ENCODE data around the gene RAP1A.

RAP1A gene

GRCh38 chr1:111704776-111705175, 85.2 kb downstream of the RAP1A start:
- no peak overlapping the region for H3K4me3 ChIP-seq (ENCODE audit: low read length)
- no peaks in the 10 kb centered on the region for H3K27me3 ChIP-seq (replicated peaks; ENCODE audit: control insufficient read depth, insufficient read depth, low read length)
- no peak overlapping the region for H3K9ac ChIP-seq (ENCODE audit: low read length)
- H3K9me3 ChIP-seq (ENCODE audit: control insufficient read depth, low read length), result no peaks in the 10 kb centered on the region
- peaks cover 75% of the 10 kb centered on the region for H3K36me3 ChIP-seq (ENCODE audit: control insufficient read depth, insufficient read depth, low read length, severe bottlenecking)
- no peak for DNase-seq (ENCODE audit: low read depth)
- peaks cover 25% of the 10 kb centered on the region for H3K4me1 ChIP-seq (ENCODE audit: control insufficient read depth, insufficient read depth, low read length)

- Histone ChIP-seq H3K9me3 (ENCODE audit: control insufficient read depth, low read length) (no peaks in the 10 kb centered on the region), H3K4me1 (ENCODE audit: control insufficient read depth, insufficient read depth, low read length) (peaks cover 25% of the 10 kb centered on the region), H3K9ac (ENCODE audit: low read length) (no peak overlapping the region), H3K36me3 (ENCODE audit: control insufficient read depth, insufficient read depth, low read length, severe bottlenecking) (peaks cover 73% of the 10 kb centered on the region), H3K4me3 (ENCODE audit: low read length) (no peak overlapping the region), H3K27me3 (replicated peaks; ENCODE audit: control insufficient read depth, insufficient read depth, low read length) (no peaks in the 10 kb centered on the region)
- DNase-seq (ENCODE audit: low read depth), result peak; percentile 34
Measured at GRCh38 chr1:111705841-111706240, 86.3 kb downstream of the RAP1A start.

GRCh38 chr1:111706921-111707320, 87.3 kb downstream of the RAP1A start:
- H3K4me3 ChIP-seq (ENCODE audit: low read length), result no peak overlapping the region
- no peak overlapping the region for H3K9ac ChIP-seq (ENCODE audit: low read length)
- DNase-seq (ENCODE audit: low read depth), result peak; percentile 57
- peaks cover 25% of the 10 kb centered on the region for H3K4me1 ChIP-seq (ENCODE audit: control insufficient read depth, insufficient read depth, low read length)
- no peaks in the 10 kb centered on the region for H3K27me3 ChIP-seq (replicated peaks; ENCODE audit: control insufficient read depth, insufficient read depth, low read length)
- no peaks in the 10 kb centered on the region for H3K9me3 ChIP-seq (ENCODE audit: control insufficient read depth, low read length)
- H3K36me3 ChIP-seq (ENCODE audit: control insufficient read depth, insufficient read depth, low read length, severe bottlenecking), result peaks cover 69% of the 10 kb centered on the region

- peak; percentile 91 for DNase-seq (ENCODE audit: low read depth)
- Histone ChIP-seq H3K9ac (ENCODE audit: low read length) (peak overlapping the region; percentile 47), H3K27me3 (replicated peaks; ENCODE audit: control insufficient read depth, insufficient read depth, low read length) (no peaks in the 10 kb centered on the region), H3K4me1 (ENCODE audit: control insufficient read depth, insufficient read depth, low read length) (peaks cover 25% of the 10 kb centered on the region), H3K36me3 (ENCODE audit: control insufficient read depth, insufficient read depth, low read length, severe bottlenecking) (peaks cover 59% of the 10 kb centered on the region), H3K4me3 (ENCODE audit: low read length) (no peak overlapping the region), H3K9me3 (ENCODE audit: control insufficient read depth, low read length) (no peaks in the 10 kb centered on the region)
Measured at GRCh38 chr1:111707906-111708305, 88.3 kb downstream of the RAP1A start.

GRCh38 chr1:111709986-111710385, 90.4 kb downstream of the RAP1A start:
- H3K9ac ChIP-seq (ENCODE audit: low read length), result no peak overlapping the region
- H3K36me3 ChIP-seq (ENCODE audit: control insufficient read depth, insufficient read depth, low read length, severe bottlenecking), result peaks cover 39% of the 10 kb centered on the region
- H3K4me3 ChIP-seq (ENCODE audit: low read length), result no peak overlapping the region
- H3K27me3 ChIP-seq (replicated peaks; ENCODE audit: control insufficient read depth, insufficient read depth, low read length), result no peaks in the 10 kb centered on the region
- no peaks in the 10 kb centered on the region for H3K9me3 ChIP-seq (ENCODE audit: control insufficient read depth, low read length)
- DNase-seq (ENCODE audit: low read depth), result no peak
- H3K4me1 ChIP-seq (ENCODE audit: control insufficient read depth, insufficient read depth, low read length), result peaks cover 20% of the 10 kb centered on the region

GRCh38 chr1:111716333-111716732, 96.7 kb downstream of the RAP1A start:
- Histone ChIP-seq H3K9me3 (ENCODE audit: control insufficient read depth, low read length) (no peaks in the 10 kb centered on the region), H3K9ac (ENCODE audit: low read length) (no peak overlapping the region), H3K36me3 (ENCODE audit: control insufficient read depth, insufficient read depth, low read length, severe bottlenecking) (peaks cover 2% of the 10 kb centered on the region), H3K4me3 (ENCODE audit: low read length) (no peak overlapping the region), H3K27me3 (replicated peaks; ENCODE audit: control insufficient read depth, insufficient read depth, low read length) (no peaks in the 10 kb centered on the region), H3K4me1 (ENCODE audit: control insufficient read depth, insufficient read depth, low read length) (peaks cover 15% of the 10 kb centered on the region)
- no peak for DNase-seq (ENCODE audit: low read depth)

GRCh38 chr1:111717450-111717849, 97.9 kb downstream of the RAP1A start:
- Histone ChIP-seq H3K4me1 (ENCODE audit: control insufficient read depth, insufficient read depth, low read length) (peaks cover 26% of the 10 kb centered on the region), H3K4me3 (ENCODE audit: low read length) (no peak overlapping the region), H3K9me3 (ENCODE audit: control insufficient read depth, low read length) (no peaks in the 10 kb centered on the region), H3K27me3 (replicated peaks; ENCODE audit: control insufficient read depth, insufficient read depth, low read length) (no peaks in the 10 kb centered on the region), H3K9ac (ENCODE audit: low read length) (no peak overlapping the region), H3K36me3 (ENCODE audit: control insufficient read depth, insufficient read depth, low read length, severe bottlenecking) (no peaks in the 10 kb centered on the region)
- DNase-seq (ENCODE audit: low read depth), result no peak

GRCh38 chr1:111719135-111719534, 99.5 kb downstream of the RAP1A start:
- H3K36me3 ChIP-seq (ENCODE audit: control insufficient read depth, insufficient read depth, low read length, severe bottlenecking), result no peaks in the 10 kb centered on the region
- peaks cover 38% of the 10 kb centered on the region for H3K4me1 ChIP-seq (ENCODE audit: control insufficient read depth, insufficient read depth, low read length)
- no peak overlapping the region for H3K9ac ChIP-seq (ENCODE audit: low read length)
- H3K27me3 ChIP-seq (replicated peaks; ENCODE audit: control insufficient read depth, insufficient read depth, low read length), result no peaks in the 10 kb centered on the region
- no peaks in the 10 kb centered on the region for H3K9me3 ChIP-seq (ENCODE audit: control insufficient read depth, low read length)
- DNase-seq (ENCODE audit: low read depth), result no peak
- no peak overlapping the region for H3K4me3 ChIP-seq (ENCODE audit: low read length)

GRCh38 chr1:111719674-111720132, 100.1 kb downstream of the RAP1A start:
- DNase-seq (ENCODE audit: low read depth), result no peak
- H3K9me3 ChIP-seq (ENCODE audit: control insufficient read depth, low read length), result no peaks in the 10 kb centered on the region
- H3K9ac ChIP-seq (ENCODE audit: low read length), result no peak overlapping the region
- no peak overlapping the region for H3K4me3 ChIP-seq (ENCODE audit: low read length)
- peaks cover 39% of the 10 kb centered on the region for H3K4me1 ChIP-seq (ENCODE audit: control insufficient read depth, insufficient read depth, low read length)
- no peaks in the 10 kb centered on the region for H3K27me3 ChIP-seq (replicated peaks; ENCODE audit: control insufficient read depth, insufficient read depth, low read length)
- no peaks in the 10 kb centered on the region for H3K36me3 ChIP-seq (ENCODE audit: control insufficient read depth, insufficient read depth, low read length, severe bottlenecking)

- H3K9me3 ChIP-seq (ENCODE audit: control insufficient read depth, low read length), result no peaks in the 10 kb centered on the region
- no peaks in the 10 kb centered on the region for H3K36me3 ChIP-seq (ENCODE audit: control insufficient read depth, insufficient read depth, low read length, severe bottlenecking)
- no peaks in the 10 kb centered on the region for H3K27me3 ChIP-seq (replicated peaks; ENCODE audit: control insufficient read depth, insufficient read depth, low read length)
- DNase-seq (ENCODE audit: low read depth), result no peak
- H3K4me1 ChIP-seq (ENCODE audit: control insufficient read depth, insufficient read depth, low read length), result peaks cover 44% of the 10 kb centered on the region
- H3K9ac ChIP-seq (ENCODE audit: low read length), result no peak overlapping the region
- no peak overlapping the region for H3K4me3 ChIP-seq (ENCODE audit: low read length)
Measured at GRCh38 chr1:111720274-111720976, 100.8 kb downstream of the RAP1A start.

GRCh38 chr1:111720977-111721786, 101.6 kb downstream of the RAP1A start:
- H3K36me3 ChIP-seq (ENCODE audit: control insufficient read depth, insufficient read depth, low read length, severe bottlenecking), result no peaks in the 10 kb centered on the region
- H3K9me3 ChIP-seq (ENCODE audit: control insufficient read depth, low read length), result no peaks in the 10 kb centered on the region
- H3K4me3 ChIP-seq (ENCODE audit: low read length), result no peak overlapping the region
- no peaks in the 10 kb centered on the region for H3K27me3 ChIP-seq (replicated peaks; ENCODE audit: control insufficient read depth, insufficient read depth, low read length)
- peaks cover 45% of the 10 kb centered on the region for H3K4me1 ChIP-seq (ENCODE audit: control insufficient read depth, insufficient read depth, low read length)
- DNase-seq (ENCODE audit: low read depth), result no peak
- no peak overlapping the region for H3K9ac ChIP-seq (ENCODE audit: low read length)

Measured in adipocyte (in vitro differentiated cells).